Suprapubic skin (tissue), 4 donors: ENCODE measurements around the gene CHRNA5. TPM values are rescaled to one million over a fixed set of nuclear protein-coding genes. Genes with fewer than 3 reads are reported as not detected.

ENCODE experiments used
- DNase-seq, 2 donors: peaks; one replicate each; pipeline ENCODE4 v3.0.0-alpha.2; 2019; ENCODE audit warnings: low spot score in 2 of 2
- H3K27ac ChIP-seq: fragments of 200-600 bp; sonication (generic); one replicate; pipeline ENCODE4 v1.5.1; 2019
- H3K27me3 ChIP-seq: fragments of 200-600 bp; sonication (generic); one replicate; pipeline ENCODE4 v1.5.1; 2019
- H3K36me3 ChIP-seq: fragments of 200-600 bp; sonication (generic); one replicate; pipeline ENCODE4 v1.5.1; 2019
- H3K4me1 ChIP-seq: fragments of 200-600 bp; sonication (generic); one replicate; pipeline ENCODE4 v1.5.1; 2019
- H3K4me3 ChIP-seq: fragments of 200-600 bp; sonication (generic); one replicate; pipeline ENCODE4 v1.5.1; 2019; ENCODE audit warnings: mild to moderate bottlenecking
- H3K9me3 ChIP-seq: fragments of 200-600 bp; sonication (generic); one replicate; pipeline ENCODE4 v1.5.1; 2019
- EP300 ChIP-seq: sonication (generic); formaldehyde crosslinking; IDR thresholded peaks from one replicate; pipeline ENCODE4 v1.6.1; 2017; ENCODE audit warnings: antibody characterized with exemption
- POLR2A ChIP-seq, 2 donors: fragments of 450-650 bp; IDR thresholded peaks; one replicate each; pipeline ENCODE4 v1.6.1; 2017; ENCODE audit warnings: antibody characterized with exemption in 2 of 2, mild to moderate bottlenecking in 2 of 2, moderate library complexity in 2 of 2
- POLR2AphosphoS5 ChIP-seq, 3 donors: sonication (generic); formaldehyde crosslinking; IDR thresholded peaks; one replicate each; pipeline ENCODE4 v1.6.1; 2017; ENCODE audit warnings: antibody characterized with exemption in 3 of 3
- WGBS: methylation state at CpG from one replicate; pipeline ENCODE4 v1.1.5; 2018; 5-methylcytosine and 5-hydroxymethylcytosine counted together
- total RNA-seq, 4 donors: library from RNA; depleted of rRNA; stranded (reverse); fragments of >200 nt; gene quantifications; one replicate each; pipeline ENCODE4 v1.1.0, GENCODE V29; 2016
- TF ChIP-seq, protein P1 (sequence below), 2 donors: fragments of 200-600 bp in 1 of 2; fragments of 450-650 bp in 1 of 2; sonication (generic) in 1 of 2; IDR thresholded peaks; one replicate each; pipeline ENCODE4 v1.5.1; 2016 to 2019; ENCODE audit warnings: antibody characterized with exemption in 2 of 2, mild to moderate bottlenecking in 1 of 2, moderate library complexity in 1 of 2

Gene CHRNA5
- total RNA-seq, 4 donors from 2014 or later, result 0.72 to 2.8 (median 1.4) TPM

DNA sequence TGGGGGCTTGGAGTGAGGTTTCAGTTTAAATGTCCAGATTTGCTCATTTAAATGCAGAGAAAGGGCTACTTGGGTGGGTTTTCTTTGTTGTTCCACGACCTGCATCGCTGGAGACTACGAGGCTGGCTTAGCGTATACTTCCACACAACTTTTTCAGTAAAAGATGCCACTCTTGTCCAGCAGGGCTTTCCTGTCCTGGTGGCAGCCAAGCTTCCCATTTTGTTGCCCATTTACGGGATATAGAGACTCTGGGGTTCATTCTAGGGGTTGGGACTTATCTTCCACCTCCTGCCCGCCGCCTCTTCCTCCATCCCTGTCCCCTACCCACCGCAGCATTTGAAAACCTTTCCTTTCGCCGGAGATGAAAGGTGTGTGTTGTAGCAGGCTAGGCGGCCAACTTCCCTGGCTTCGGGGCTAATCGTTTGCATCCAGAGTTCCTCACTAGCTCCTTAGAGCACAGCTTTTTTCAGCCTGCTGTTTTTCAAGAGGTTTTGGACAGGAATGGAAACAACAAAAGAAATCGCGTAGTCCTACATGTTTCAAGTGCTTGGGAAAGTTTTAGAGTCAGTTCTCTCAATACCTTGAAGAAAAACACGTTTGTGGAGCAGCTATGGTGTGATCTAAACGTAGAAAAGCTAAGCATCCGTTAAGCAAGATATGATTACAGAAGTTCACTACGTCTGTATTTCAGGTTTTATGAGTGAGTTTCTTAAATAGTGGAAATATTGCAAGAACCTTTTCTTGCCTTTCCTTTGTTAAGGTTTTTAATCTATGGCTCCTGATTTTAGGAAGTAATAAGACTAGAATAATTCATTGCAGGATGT lies 843 bp downstream of the CHRNA5 start:
- Histone ChIP-seq H3K36me3 (no peaks in the 10 kb centered on the region), H3K9me3 (no peaks in the 10 kb centered on the region), H3K4me3 (peak overlapping the region; percentile 76), H3K4me1 (peaks cover 16% of the 10 kb centered on the region), H3K27ac (no peak overlapping the region), H3K27me3 (peaks cover 7% of the 10 kb centered on the region)
- WGBS, result 4% methylated on average over 19 of the region's 19 CpGs
- TF ChIP-seq POLR2A (IDR thresholded peaks at IDR 0.05), result no peak
- no peak for TF ChIP-seq POLR2AphosphoS5 (IDR thresholded peaks at IDR 0.05)
- TF ChIP-seq, protein P1, sequence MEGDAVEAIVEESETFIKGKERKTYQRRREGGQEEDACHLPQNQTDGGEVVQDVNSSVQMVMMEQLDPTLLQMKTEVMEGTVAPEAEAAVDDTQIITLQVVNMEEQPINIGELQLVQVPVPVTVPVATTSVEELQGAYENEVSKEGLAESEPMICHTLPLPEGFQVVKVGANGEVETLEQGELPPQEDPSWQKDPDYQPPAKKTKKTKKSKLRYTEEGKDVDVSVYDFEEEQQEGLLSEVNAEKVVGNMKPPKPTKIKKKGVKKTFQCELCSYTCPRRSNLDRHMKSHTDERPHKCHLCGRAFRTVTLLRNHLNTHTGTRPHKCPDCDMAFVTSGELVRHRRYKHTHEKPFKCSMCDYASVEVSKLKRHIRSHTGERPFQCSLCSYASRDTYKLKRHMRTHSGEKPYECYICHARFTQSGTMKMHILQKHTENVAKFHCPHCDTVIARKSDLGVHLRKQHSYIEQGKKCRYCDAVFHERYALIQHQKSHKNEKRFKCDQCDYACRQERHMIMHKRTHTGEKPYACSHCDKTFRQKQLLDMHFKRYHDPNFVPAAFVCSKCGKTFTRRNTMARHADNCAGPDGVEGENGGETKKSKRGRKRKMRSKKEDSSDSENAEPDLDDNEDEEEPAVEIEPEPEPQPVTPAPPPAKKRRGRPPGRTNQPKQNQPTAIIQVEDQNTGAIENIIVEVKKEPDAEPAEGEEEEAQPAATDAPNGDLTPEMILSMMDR (IDR thresholded peaks at IDR 0.05), result no peak
- no peak for TF ChIP-seq EP300
- DNase-seq, result no peak

DNA sequence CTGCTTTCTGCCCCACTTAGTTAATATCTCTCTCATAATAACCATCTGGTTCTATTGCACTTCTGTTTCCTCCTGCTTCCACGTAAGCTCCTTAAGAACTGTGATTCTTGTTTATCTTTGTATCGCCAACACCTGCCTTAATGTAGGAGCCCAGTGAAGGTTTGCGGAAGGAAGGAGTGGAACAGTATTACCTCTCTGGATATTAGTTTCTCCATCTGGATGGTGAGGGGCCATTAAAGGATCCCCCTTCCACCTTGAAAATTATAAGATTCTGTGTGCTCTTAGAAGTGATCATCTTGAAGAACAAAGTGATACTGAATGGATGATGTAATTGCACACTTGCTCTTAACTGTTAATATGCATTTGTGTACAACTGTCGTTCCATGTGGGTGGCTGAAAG lies 2.2 kb downstream of the CHRNA5 start:
- no peaks in the 10 kb centered on the region for H3K9me3 ChIP-seq
- H3K27ac ChIP-seq, result no peak overlapping the region
- TF ChIP-seq, protein P1 (IDR thresholded peaks at IDR 0.05), result no peak
- no peak for TF ChIP-seq POLR2A (IDR thresholded peaks at IDR 0.05)
- no peak for TF ChIP-seq POLR2AphosphoS5 (IDR thresholded peaks at IDR 0.05)
- H3K4me3 ChIP-seq, result no peak overlapping the region
- peaks cover 16% of the 10 kb centered on the region for H3K4me1 ChIP-seq
- H3K27me3 ChIP-seq, result peaks cover 7% of the 10 kb centered on the region
- no peak for DNase-seq
- no peaks in the 10 kb centered on the region for H3K36me3 ChIP-seq
- 77% methylated on average over 4 of the region's 4 CpGs for WGBS

DNA sequence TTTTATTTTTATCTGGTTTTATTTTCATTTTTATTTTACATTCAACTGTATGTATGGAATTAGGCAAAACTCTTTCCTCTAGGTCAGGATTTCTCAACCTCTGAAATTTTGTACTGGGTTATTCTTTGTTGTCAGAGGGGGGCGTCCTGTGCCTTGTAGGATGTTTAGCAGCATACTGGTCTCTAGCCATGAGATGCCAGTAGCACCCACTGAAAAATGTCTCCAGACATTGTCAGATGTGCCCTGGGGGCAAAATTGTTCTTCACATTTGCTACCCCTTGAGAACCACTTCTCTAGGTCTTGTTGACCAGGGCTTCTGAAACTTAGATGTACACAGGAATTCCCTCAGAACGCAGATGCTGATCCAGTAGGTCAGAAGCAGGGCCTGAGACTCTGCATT lies 5.4 kb downstream of the CHRNA5 start:
- H3K27me3 ChIP-seq, result peaks cover 11% of the 10 kb centered on the region
- no peaks in the 10 kb centered on the region for H3K36me3 ChIP-seq
- whole genome bisulfite sequencing, result 78% methylated on average over 2 of the region's 2 CpGs
- no peaks in the 10 kb centered on the region for H3K9me3 ChIP-seq
- no peak overlapping the region for H3K4me3 ChIP-seq
- no peak overlapping the region for H3K27ac ChIP-seq
- peaks cover 7% of the 10 kb centered on the region for H3K4me1 ChIP-seq
- no peak for DNase-seq
- TF ChIP-seq POLR2A (IDR thresholded peaks at IDR 0.05) (no peak), POLR2AphosphoS5 (IDR thresholded peaks at IDR 0.05) (no peak), EP300 (no peak)
- TF ChIP-seq, protein P1 (IDR thresholded peaks at IDR 0.05), result no peak

DNA sequence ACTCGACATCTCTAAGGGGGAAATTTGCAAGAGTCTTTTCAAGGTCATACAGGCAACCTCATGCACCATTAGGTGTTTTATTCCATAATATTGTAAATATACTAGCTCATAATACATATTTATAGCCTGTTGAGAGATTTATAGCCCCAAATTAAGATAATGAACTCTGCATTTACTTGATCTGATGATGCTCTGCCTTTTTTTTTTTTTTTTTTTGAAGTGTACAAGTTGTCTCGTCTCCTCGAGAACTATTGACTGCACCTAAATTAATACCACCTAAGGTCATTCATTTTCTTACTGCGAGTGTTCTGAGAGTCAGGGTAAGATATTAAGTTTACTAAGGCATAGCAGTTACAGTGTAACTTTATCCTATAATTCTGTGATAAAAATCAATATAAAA lies 6.1 kb downstream of the CHRNA5 start:
- 73% methylated on average over 4 of the region's 4 CpGs for WGBS
- H3K27me3 ChIP-seq, result peaks cover 11% of the 10 kb centered on the region
- DNase-seq, result no peak
- H3K4me1 ChIP-seq, result peaks cover under 1% of the 10 kb centered on the region
- no peaks in the 10 kb centered on the region for H3K36me3 ChIP-seq
- no peaks in the 10 kb centered on the region for H3K9me3 ChIP-seq
- H3K27ac ChIP-seq, result no peak overlapping the region
- H3K4me3 ChIP-seq, result no peak overlapping the region
- no peak for TF ChIP-seq POLR2A (IDR thresholded peaks at IDR 0.05)
- TF ChIP-seq POLR2AphosphoS5 (IDR thresholded peaks at IDR 0.05), result no peak
- TF ChIP-seq, protein P1 (IDR thresholded peaks at IDR 0.05), result no peak
- TF ChIP-seq EP300, result no peak

DNA sequence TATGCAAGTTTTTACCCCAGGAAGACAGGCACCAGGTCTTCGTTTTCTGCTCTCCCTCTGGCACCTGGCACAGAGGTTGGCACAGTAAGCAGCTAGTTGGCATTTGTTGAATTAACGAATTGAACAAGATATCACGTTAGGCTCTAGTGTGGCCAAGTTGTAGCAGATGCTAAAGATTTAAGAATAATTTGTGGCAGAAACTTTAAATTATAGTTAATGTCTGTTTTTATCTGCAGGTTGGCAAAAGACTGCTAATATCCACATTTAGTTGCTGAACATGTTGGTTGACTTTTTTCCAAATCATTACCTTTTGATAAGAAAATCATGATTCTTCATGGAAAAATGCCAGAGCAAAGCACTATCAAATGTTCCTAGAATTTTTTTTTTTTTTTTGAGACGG lies 8.1 kb downstream of the CHRNA5 start:
- Histone ChIP-seq H3K36me3 (no peaks in the 10 kb centered on the region), H3K9me3 (no peaks in the 10 kb centered on the region), H3K4me1 (no peaks in the 10 kb centered on the region), H3K4me3 (no peak overlapping the region), H3K27ac (no peak overlapping the region), H3K27me3 (peaks cover 14% of the 10 kb centered on the region)
- TF ChIP-seq POLR2AphosphoS5 (IDR thresholded peaks at IDR 0.05) (no peak), POLR2A (IDR thresholded peaks at IDR 0.05) (no peak), EP300 (no peak)
- TF ChIP-seq, protein P1 (IDR thresholded peaks at IDR 0.05), result no peak
- 27% methylated on average over 4 of the region's 4 CpGs for WGBS
- no peak for DNase-seq
